ENCODE measurements around the gene CPT1A. TPM values are rescaled to one million over a fixed set of nuclear protein-coding genes. Genes with fewer than 3 reads are reported as not detected.

The CPT1A gene
- total and polyA plus RNA-seq, 10 of the 15 experiments (the other 5 are each of a cell fraction or from before 2014, with no cell fraction given) = 1.1 to 17.5 (median 6.0) TPM

DNA sequence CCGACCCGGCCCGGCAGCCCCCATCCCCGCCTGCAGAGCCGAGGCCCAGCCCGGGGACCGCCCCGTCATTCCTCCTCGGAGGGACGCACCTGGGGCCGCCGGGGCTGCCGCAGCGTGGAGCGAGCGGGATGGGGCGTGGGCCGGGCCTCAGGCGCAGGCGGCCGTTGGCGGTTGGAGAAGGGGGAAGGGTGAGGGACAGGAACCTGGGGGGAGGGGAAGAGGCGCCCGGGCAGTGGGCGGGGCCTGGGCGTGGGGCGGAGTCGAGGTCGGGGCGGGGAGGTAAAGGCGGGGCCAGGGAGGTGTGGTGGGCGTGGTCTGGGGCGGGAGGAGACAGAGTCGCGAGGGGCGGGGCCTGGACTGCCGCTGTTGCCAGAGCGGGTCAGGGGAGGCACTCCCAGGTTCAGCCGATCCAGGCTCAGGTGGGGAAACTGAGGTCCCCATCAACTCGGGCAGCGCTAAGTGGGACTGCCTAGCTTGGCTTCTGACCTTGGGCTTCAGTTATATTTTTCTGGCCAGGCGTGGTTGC lies 90.3 kb downstream of the CPT1A start, which contains the start of gene TESMIN (continued):
- no peak for TF ChIP-seq CTCF (IDR thresholded peaks at IDR 0.05 in 2 of 3, conservative IDR thresholded peaks at IDR 0.05 in 1 of 3; ENCODE audit: control insufficient read depth in 2 of 3, extremely low read depth in 1 of 3, insufficient read depth in 1 of 3, low read depth in 3 of 3, low read length in 3 of 3)
- TF ChIP-seq RB1 (IDR thresholded peaks at IDR 0.05; ENCODE audit: borderline replicate concordance) = no peak
- TF ChIP-seq ATF3 (IDR thresholded peaks at IDR 0.05; ENCODE audit: borderline replicate concordance, extremely low read depth, low read depth, low read length) = no peak
- peak; percentile 44; the same call in 1 of the 2 replicates for TF ChIP-seq IKZF1 (conservative IDR thresholded peaks at IDR 0.05)
- peak; percentile 38 for TF ChIP-seq SP1 (IDR thresholded peaks at IDR 0.05; ENCODE audit: low read depth, low read length)
- 0 out of 2 replicates have a peak, but pooled peaks have one; percentile 0 for TF ChIP-seq TBL1XR1 (IDR thresholded peaks at IDR 0.05; ENCODE audit: low read depth, low read length)
- TF ChIP-seq CHD2 (IDR thresholded peaks at IDR 0.05; ENCODE audit: borderline replicate concordance, low read depth, low read length) = peak; percentile 82

DNA sequence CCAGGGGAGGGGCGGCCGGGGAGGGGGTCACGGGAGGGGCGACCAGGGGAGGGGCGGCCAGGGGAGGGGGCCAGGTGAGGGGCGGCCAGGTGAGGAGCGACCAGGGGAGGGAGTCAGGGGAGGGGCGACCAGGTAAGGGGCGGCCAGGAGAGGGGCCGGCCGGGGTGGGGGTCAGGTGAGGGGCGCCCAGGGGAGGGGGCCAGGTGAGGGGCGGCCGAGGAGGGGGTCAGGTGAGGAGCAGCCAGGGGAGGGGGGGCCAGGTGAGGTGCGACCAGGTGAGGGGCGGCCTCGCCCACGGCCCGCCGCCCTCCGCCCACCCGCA lies 90.8 kb downstream of the CPT1A start:
- CTCF ChIA-PET = no interaction called here
- TF ChIP-seq SMC3 (IDR thresholded peaks at IDR 0.05; ENCODE audit: borderline replicate concordance, low read length) (no peak), RELA (IDR thresholded peaks at IDR 0.05; ENCODE audit: borderline replicate concordance, partially characterized antibody) (no peak), RAD51 (IDR thresholded peaks at IDR 0.05) (no peak), ZBED1 (IDR thresholded peaks at IDR 0.05; ENCODE audit: borderline replicate concordance) (no peak), BMI1 (IDR thresholded peaks at IDR 0.05; ENCODE audit: borderline replicate concordance) (no peak), CBFB (IDR thresholded peaks at IDR 0.05; ENCODE audit: low read depth) (no peak)
- TF ChIP-seq, protein P1, sequence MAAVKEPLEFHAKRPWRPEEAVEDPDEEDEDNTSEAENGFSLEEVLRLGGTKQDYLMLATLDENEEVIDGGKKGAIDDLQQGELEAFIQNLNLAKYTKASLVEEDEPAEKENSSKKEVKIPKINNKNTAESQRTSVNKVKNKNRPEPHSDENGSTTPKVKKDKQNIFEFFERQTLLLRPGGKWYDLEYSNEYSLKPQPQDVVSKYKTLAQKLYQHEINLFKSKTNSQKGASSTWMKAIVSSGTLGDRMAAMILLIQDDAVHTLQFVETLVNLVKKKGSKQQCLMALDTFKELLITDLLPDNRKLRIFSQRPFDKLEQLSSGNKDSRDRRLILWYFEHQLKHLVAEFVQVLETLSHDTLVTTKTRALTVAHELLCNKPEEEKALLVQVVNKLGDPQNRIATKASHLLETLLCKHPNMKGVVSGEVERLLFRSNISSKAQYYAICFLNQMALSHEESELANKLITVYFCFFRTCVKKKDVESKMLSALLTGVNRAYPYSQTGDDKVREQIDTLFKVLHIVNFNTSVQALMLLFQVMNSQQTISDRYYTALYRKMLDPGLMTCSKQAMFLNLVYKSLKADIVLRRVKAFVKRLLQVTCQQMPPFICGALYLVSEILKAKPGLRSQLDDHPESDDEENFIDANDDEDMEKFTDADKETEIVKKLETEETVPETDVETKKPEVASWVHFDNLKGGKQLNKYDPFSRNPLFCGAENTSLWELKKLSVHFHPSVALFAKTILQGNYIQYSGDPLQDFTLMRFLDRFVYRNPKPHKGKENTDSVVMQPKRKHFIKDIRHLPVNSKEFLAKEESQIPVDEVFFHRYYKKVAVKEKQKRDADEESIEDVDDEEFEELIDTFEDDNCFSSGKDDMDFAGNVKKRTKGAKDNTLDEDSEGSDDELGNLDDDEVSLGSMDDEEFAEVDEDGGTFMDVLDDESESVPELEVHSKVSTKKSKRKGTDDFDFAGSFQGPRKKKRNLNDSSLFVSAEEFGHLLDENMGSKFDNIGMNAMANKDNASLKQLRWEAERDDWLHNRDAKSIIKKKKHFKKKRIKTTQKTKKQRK (IDR thresholded peaks at IDR 0.05; ENCODE audit: low read depth, low read length) = no peak
- TF ChIP-seq, protein P2, sequence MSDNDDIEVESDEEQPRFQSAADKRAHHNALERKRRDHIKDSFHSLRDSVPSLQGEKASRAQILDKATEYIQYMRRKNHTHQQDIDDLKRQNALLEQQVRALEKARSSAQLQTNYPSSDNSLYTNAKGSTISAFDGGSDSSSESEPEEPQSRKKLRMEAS (IDR thresholded peaks at IDR 0.05; ENCODE audit: low read depth, low read length) = no peak

More for the DNA sequence above, 90.8 kb downstream of the CPT1A start:
- H3K27me3 ChIP-seq (replicated peaks in 1 of 2; ENCODE audit: control insufficient read depth in 2 of 2, insufficient read depth in 2 of 2, low read length in 1 of 2) = no peaks in the 10 kb centered on the region
- no TSS peak for BruUV-seq (replicated peaks)
- no peaks in the 10 kb centered on the region for H3K4me1 ChIP-seq (ENCODE audit: control insufficient read depth, insufficient read depth, low read length)
- no peaks in the 10 kb centered on the region for H4K20me1 ChIP-seq (ENCODE audit: control insufficient read depth, insufficient read depth)
- intact Hi-C loops (cut with micrococcal nuclease; ENCODE audit: unreplicated experiment) (no loop called here), in situ Hi-C loops (cut with MboI) (no loop called here)
- POLR2A ChIA-PET = no interaction called here
- H3K4me2 ChIP-seq (ENCODE audit: control insufficient read depth, insufficient read depth) = no peak overlapping the region
- ATAC-seq (no peak), DNase-seq (ENCODE audit: low read depth, low spot score) (no peak), FAIRE-seq (no peak)
- RAD21 ChIA-PET (ENCODE audit: unreplicated experiment) = no interaction called here
- no peaks in the 10 kb centered on the region for H3K9me3 ChIP-seq (replicated peaks; ENCODE audit: control insufficient read depth, insufficient read depth, low read length)
- H3K27ac ChIP-seq (ENCODE audit: control insufficient read depth, insufficient read depth) = no peak overlapping the region
- H3K79me2 ChIP-seq (ENCODE audit: control insufficient read depth, insufficient read depth, low read length) = no peaks in the 10 kb centered on the region
- H3K9ac ChIP-seq (ENCODE audit: control insufficient read depth, insufficient read depth, low read length) = no peak overlapping the region
- peak overlapping the region; percentile 55; the same call in 1 of the 2 replicates for H3K4me3 ChIP-seq
- SMC1A ChIA-PET (ENCODE audit: uncharacterized antibody, unreplicated experiment) = no interaction called here
- WGBS (ENCODE audit: insufficient coverage, insufficient replicate concordance, low lambda C conversion rate, missing lambda C conversion rate) = no CpG with 5 or more reads among the region's 22 CpGs
- peak overlapping the region; percentile 65; the same call in 1 of the 2 replicates for H2AFZ ChIP-seq (ENCODE audit: control insufficient read depth, low read depth, low read length)
- H3K36me3 ChIP-seq (ENCODE audit: control insufficient read depth in 2 of 2, insufficient read depth in 2 of 2, low read length in 1 of 2) = no peaks in the 10 kb centered on the region
